ENCODE data around the gene WBP4.

WBP4 gene, protein sequence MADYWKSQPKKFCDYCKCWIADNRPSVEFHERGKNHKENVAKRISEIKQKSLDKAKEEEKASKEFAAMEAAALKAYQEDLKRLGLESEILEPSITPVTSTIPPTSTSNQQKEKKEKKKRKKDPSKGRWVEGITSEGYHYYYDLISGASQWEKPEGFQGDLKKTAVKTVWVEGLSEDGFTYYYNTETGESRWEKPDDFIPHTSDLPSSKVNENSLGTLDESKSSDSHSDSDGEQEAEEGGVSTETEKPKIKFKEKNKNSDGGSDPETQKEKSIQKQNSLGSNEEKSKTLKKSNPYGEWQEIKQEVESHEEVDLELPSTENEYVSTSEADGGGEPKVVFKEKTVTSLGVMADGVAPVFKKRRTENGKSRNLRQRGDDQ

DNA sequence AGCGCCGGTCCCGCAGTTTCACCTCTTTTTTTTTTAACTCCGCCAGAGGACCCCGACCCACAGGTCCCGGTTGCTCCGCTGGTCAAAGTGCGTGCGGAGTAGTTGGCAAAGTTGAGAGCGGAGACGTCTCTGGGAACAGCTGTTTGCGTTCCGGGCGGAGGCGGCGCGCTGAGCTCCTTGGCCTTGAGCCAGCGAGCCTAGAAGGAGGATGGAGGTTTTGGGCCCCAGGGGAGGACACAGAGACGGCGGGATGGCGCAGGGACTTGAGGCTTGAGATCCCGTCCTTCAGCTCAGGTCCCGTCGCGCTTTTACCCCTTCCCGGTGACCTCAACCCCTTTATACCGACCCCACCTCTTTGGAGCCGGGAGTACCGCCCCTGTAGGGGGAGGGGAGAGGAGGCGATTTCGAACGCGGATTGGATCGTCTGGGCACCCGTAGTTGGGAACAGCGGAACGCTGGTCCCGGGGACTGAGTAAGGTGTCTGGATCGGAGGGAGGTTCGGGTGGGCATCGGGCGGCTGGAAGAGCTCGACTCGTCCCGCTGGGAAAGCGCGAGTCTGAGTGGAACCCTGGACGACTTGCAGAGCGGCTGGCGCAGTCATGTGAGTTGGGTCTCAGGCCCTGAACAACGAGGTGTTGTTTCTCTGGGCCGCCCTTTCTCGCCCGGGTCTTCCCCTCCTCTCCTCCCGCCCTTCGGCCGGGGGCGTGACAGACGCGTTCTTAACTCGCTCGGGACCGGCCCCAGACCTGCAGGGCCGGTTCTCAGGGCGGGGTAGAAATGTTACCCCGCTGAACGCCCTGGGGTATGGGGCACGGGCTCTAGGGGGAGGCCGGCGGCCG lies at the start of gene WBP4:
Gene WBP4 (plus strand): TSS at position 435 of the 839 bp plus-strand sequence. CDS start 165 bp downstream, at position 600.
- peaks cover 6% of the 10 kb centered on the region for H3K36me3 Mint-ChIP-seq
- peaks cover 63% of the 10 kb centered on the region for H3K4me1 Mint-ChIP-seq
- H3K27me3 Mint-ChIP-seq = no peaks in the 10 kb centered on the region
- H3K9me3 Mint-ChIP-seq = no peaks in the 10 kb centered on the region
- H3K27ac Mint-ChIP-seq = peak within 1 kb of the TSS; percentile 99
- peak within 1 kb of the TSS; percentile 99 for H3K4me3 Mint-ChIP-seq

DNA sequence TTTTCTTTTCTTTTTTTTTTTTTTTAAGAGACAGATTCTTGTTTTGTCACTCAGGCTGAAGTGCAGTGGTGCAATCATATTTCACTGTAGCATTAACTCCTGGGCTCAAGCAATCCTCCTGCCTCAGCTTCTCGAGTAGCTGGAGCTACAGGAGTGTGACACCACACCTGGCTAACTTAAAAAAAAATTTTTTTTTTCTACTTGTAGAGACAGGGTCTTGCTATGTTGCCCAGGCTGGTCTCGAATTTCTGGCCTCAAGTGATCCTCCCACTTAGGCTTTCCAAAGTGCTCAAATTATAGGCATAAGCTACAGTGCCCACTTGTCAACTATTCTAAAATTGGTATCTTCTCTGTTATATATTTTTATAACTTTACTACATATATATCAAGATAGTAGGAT lies 48.8 kb upstream of the WBP4 start:
- Mint-ChIP-seq H3K27me3 (no peaks in the 10 kb centered on the region), H3K9me3 (no peaks in the 10 kb centered on the region), H3K36me3 (peaks cover 18% of the 10 kb centered on the region), H3K4me3 (no peak overlapping the region), H3K4me1 (peaks cover 78% of the 10 kb centered on the region), H3K27ac (no peak overlapping the region)

DNA sequence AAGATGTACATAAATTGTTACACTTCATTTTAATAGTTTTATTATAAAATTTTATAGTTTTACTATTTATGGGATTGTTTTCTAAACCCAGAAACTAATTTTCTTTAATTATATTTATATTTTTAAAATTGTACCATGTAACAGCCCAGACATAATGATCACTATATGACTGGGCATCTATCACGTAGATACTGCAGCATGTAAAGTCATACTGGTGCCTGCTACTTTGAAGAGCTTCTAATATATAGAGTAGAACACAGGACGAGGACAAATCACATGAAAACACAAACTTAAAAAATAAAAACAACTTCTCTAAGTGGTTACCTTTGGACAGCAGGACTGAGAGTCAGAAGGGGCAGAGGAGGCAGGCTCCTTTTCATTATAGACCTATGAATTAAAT lies 47.5 kb upstream of the WBP4 start:
- peak overlapping the region; percentile 77 for H3K27ac Mint-ChIP-seq
- no peaks in the 10 kb centered on the region for H3K9me3 Mint-ChIP-seq
- H3K36me3 Mint-ChIP-seq = peaks cover 16% of the 10 kb centered on the region
- H3K4me1 Mint-ChIP-seq = peaks cover 67% of the 10 kb centered on the region
- H3K4me3 Mint-ChIP-seq = peak overlapping the region; percentile 95
- H3K27me3 Mint-ChIP-seq = no peaks in the 10 kb centered on the region

DNA sequence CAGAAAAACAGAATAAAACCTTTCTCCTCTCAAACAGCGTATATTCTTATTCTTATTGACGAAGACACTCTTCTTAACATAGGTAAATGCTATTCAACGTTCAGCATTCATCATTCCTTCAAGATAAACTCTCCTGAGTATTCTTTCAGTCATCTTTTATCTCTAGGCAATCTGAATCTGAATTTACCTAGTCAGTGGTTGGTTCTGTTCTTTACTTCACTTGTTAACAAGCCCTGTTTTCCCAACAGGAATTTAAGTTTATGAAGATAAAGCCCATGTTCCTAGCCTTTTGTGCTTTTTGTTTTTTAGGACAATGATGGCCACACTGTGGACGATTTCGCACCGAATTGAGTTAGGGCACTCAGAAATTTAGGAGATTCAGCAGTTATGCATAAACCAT lies 45.4 kb upstream of the WBP4 start:
- Mint-ChIP-seq H3K27ac (peak overlapping the region; percentile 77), H3K4me3 (peak overlapping the region; percentile 95), H3K9me3 (no peaks in the 10 kb centered on the region), H3K4me1 (peaks cover 69% of the 10 kb centered on the region), H3K36me3 (peaks cover 13% of the 10 kb centered on the region), H3K27me3 (no peaks in the 10 kb centered on the region)

DNA sequence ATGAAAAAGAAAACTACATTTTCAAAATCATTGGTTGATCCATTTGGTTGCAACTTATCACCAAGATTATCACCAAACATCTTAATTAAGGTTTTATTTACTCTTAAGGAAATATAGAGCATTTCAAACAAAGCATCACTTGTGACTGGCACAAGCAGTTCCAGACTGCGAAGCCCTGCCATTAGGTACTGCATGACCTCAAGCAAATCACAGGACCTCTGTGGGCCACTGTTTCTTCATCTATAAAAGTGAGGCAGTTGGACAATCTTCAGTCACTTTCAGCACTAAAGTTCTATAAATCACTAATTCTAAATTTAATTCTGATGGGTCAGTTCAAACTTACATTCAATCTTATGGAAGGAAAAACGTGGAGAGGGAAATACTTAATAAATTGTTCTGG lies 44.1 kb upstream of the WBP4 start:
- Mint-ChIP-seq H3K36me3 (peaks cover 11% of the 10 kb centered on the region), H3K27me3 (no peaks in the 10 kb centered on the region), H3K4me3 (peak overlapping the region; percentile 98), H3K9me3 (no peaks in the 10 kb centered on the region), H3K4me1 (peaks cover 67% of the 10 kb centered on the region), H3K27ac (peak overlapping the region; percentile 99)

DNA sequence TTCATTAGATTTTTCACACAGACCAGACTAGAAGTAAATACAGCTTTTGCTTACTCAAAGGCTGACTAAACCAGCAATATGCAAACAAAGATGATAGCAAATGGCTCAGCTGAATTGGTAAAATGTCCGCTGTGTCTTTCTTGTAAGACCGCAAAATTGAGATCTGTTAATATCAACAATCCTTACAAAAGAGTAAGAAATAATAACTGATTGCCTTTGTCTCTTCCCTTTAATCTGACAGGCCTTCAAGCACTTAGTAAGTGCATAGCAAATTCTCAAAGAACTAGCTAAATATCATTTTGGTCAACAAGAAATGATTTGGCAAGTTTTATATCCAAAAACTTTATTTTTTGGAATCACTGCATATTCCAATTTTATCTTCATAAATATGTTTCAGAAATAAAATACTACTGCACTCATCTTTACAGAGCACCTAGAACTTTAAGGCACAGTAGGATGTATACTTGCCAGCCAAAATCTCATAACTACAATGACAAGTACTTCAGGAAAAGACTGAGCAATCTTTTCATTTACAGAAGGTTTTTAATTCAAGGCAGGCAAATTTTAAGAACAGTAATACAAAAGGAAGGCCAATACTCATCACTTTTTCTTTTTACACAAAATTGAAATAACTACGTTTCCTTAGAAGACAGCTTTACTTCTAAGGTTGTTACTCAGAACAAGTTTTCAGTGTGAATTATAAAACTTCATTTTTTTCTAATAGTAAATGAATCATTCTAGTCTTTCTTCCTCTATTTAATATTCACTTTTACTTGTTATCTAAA lies 43.3 kb upstream of the WBP4 start:
- Mint-ChIP-seq H3K4me3 (peak overlapping the region; percentile 98), H3K36me3 (peaks cover 8% of the 10 kb centered on the region), H3K4me1 (peaks cover 63% of the 10 kb centered on the region), H3K27me3 (no peaks in the 10 kb centered on the region), H3K27ac (peak overlapping the region; percentile 99), H3K9me3 (no peaks in the 10 kb centered on the region)

DNA sequence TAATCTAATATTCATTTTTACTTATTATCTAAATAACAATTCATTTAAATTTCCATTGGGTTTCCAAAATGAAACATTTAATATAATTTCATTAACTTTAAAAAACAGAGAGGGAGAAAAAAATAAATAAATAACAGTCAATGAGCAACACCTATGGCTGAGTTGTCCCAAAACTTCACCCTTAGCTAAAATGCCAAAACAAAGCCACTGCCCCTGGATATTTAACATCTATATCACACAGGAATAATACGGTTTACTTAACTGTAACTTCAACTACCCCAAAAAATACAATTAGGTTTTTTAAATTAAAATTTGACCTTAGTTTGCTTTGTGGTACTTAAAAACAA lies 42.7 kb upstream of the WBP4 start:
- Mint-ChIP-seq H3K4me1 (peaks cover 59% of the 10 kb centered on the region), H3K27ac (peak overlapping the region; percentile 96), H3K9me3 (no peaks in the 10 kb centered on the region), H3K36me3 (peaks cover 5% of the 10 kb centered on the region), H3K27me3 (no peaks in the 10 kb centered on the region), H3K4me3 (peak overlapping the region; percentile 98)

DNA sequence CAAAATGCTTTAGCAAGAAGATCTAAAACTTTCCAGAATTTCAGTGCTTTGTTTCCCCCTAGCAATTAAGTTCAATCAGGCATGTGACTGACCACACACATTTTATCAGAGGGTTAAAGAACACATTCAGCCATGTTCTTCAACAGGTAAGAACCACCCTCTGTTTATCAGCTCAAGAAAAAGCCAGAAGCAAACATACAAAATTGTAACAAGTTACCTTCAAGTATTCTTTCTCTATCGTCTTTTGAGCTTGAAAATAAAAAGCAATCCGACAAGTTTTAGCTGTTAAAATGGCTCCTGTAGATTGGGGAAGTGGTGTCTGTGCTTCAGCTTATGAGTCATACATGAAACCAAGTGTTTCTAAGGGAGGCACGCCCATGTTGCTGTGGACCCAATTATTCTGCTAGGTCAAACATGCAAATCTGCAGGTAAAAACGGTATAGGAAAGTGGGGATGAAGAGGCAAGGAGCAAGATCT lies 42.3 kb upstream of the WBP4 start, which contains the start of gene ELF1:
Gene ELF1 (minus strand): TSS at position 306 of the 477 bp plus-strand sequence. CDS start 37,262 bp downstream, outside the sequence.
- Mint-ChIP-seq H3K27ac (peak within 1 kb of the TSS; percentile 99), H3K4me1 (peaks cover 56% of the 10 kb centered on the region), H3K36me3 (peaks cover 5% of the 10 kb centered on the region), H3K4me3 (peak within 1 kb of the TSS; percentile 98), H3K27me3 (no peaks in the 10 kb centered on the region), H3K9me3 (no peaks in the 10 kb centered on the region)

DNA sequence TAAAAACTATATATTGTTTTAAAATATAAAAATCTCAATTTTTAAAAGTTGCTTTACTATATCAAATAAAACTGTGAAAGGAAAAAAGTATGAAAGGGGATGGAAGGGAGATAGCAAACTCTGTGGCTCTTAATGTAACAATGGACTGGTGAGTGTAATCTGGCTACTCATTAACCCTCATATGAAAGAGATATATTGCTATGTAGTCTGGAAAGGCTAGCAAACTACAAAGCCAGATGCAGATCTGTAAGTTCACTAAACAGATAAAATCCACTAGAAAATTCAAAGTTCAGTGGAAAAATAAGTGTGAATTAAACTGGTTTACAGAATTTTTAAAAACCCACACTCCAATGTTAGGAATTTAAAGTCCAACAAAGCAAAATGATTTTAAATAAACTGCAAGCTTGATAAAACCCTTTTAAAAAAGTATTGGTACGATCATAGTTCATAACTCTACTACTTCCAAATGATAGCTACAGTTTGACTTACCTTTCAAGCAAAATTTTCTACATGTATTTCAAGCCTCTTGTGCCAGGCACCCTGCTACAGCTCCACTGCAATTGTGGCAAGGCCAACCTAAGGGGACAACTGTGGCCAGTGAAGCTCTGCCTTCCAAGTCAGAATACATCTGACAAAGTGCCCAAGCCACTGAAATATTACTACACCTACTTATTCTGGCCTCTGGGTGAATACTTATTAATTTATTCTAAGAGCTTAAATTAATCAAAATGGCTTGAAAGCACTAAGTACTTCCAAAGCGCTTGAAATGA lies 41.5 kb upstream of the WBP4 start:
- no peak overlapping the region for H3K4me3 Mint-ChIP-seq
- H3K36me3 Mint-ChIP-seq = peaks cover 5% of the 10 kb centered on the region
- no peak overlapping the region for H3K27ac Mint-ChIP-seq
- H3K27me3 Mint-ChIP-seq = no peaks in the 10 kb centered on the region
- no peaks in the 10 kb centered on the region for H3K9me3 Mint-ChIP-seq
- peaks cover 56% of the 10 kb centered on the region for H3K4me1 Mint-ChIP-seq

DNA sequence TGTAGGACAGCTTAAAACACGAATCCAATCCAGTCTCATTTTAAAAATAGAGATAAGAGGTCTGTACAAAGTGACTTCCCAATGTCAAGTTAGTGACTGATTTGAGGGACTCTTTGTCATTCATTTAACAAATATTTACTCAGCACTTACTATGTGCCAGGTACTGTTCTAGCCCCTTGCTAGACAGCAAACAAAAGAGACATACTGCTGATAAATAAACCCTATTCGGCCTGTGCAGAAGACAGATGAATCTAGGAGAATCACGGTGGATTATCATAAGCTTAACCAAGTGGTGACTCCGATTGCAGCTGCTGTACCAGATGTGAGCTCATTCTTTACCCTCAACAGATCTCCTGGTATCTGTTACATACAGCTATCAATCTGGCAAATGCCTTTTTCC lies 35.8 kb upstream of the WBP4 start:
- Mint-ChIP-seq H3K27me3 (no peaks in the 10 kb centered on the region), H3K27ac (peak overlapping the region; percentile 53), H3K9me3 (no peaks in the 10 kb centered on the region), H3K36me3 (peaks cover 3% of the 10 kb centered on the region), H3K4me1 (peaks cover 46% of the 10 kb centered on the region), H3K4me3 (no peak overlapping the region)

DNA sequence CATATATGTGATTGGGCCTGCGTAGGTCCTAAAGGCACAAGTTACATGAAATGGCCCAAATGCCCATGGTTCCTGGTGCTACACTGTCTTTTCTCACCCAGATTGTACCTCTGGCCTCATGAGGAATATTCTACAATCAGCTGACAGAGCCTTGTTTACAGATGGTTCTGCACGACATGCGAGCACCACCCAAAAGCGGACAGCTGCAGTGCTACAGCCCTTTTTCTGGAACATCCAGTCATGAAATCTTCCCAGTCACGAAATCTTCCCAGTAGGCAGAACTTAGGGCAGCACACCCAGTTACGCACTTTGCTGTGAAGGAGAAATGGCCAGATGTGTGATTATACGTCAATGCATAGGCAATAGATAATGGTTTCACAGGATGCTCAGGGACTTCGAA lies 34.5 kb upstream of the WBP4 start:
- Mint-ChIP-seq H3K4me3 (no peak overlapping the region), H3K9me3 (no peaks in the 10 kb centered on the region), H3K36me3 (peaks cover 3% of the 10 kb centered on the region), H3K27me3 (no peaks in the 10 kb centered on the region), H3K27ac (no peak overlapping the region), H3K4me1 (peaks cover 41% of the 10 kb centered on the region)

DNA sequence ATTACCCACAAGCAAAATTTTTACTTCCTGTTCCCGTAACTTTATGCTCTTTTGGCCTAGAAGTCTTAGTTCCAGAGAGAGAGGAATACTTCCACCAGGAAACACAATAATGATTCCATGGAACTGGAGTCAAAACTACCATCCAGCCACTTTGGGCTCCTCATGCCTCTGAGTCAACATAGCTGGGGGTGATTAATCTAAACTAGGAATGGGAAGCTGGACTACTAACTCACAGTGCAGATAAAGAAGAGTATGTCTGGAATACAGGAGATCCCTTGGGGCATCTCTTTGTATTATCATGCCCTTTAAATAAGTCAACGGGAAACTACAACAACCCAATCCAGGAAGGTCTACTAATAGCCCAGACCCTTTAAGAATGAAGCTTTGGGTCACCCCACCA lies 33.3 kb upstream of the WBP4 start:
- Mint-ChIP-seq H3K9me3 (no peaks in the 10 kb centered on the region), H3K27me3 (no peaks in the 10 kb centered on the region), H3K36me3 (peaks cover 3% of the 10 kb centered on the region), H3K27ac (no peak overlapping the region), H3K4me3 (no peak overlapping the region), H3K4me1 (peaks cover 38% of the 10 kb centered on the region)

DNA sequence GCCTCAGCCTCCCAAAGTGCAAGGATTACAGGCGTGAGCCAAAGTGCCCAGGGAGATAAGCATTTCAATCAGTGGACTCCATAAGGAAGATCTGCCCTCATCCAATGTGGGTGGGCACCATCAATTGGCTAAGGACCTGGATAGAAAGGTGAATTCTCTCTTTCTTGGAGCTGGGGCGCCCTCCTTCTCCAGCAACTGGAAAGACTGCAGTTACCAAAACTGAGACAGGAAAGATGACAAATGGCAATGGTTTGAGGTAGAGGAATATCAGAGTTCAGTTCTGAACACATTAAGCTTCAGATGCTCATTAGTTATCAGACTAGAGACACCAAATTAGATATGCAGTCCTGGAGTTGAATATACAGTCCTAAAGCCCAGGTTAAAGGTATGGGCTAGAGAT lies 31.7 kb upstream of the WBP4 start:
- Mint-ChIP-seq H3K27ac (no peak overlapping the region), H3K36me3 (peaks cover 4% of the 10 kb centered on the region), H3K9me3 (no peaks in the 10 kb centered on the region), H3K4me1 (peaks cover 38% of the 10 kb centered on the region), H3K4me3 (no peak overlapping the region), H3K27me3 (no peaks in the 10 kb centered on the region)

DNA sequence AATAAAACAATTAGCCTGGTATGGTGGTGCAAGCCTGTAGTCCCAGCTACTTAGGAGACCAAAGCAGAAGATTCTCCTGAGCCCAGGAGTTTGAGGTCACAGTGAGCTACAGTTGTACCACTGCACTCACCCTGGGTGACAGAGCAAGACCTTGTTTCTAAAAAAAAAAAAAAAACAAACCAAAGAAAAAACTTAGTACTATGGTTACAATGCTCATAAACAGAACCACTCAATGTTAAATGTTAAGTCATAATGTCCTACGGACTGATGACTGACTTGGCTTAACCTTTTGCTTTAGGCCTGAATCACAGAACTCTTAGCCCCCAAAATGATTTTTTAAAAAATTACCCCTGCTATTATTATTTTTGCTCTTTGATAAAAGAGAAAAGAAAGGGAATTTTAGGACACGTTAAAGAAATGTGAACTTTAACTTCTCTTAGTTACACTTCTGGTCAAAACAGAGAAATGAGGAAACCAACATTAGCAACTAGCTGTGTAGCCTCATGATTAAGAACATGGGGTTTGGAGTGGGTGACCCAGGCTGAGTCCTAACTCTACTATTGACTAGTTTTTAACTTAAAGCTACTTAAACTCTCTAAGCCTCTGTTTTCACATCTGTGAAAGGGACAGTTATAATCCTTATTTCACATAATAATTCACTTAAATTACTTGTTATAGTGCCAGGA lies 28.5 kb upstream of the WBP4 start:
- Mint-ChIP-seq H3K27me3 (no peaks in the 10 kb centered on the region), H3K27ac (no peak overlapping the region), H3K9me3 (no peaks in the 10 kb centered on the region), H3K36me3 (peaks cover 7% of the 10 kb centered on the region), H3K4me1 (peaks cover 30% of the 10 kb centered on the region), H3K4me3 (no peak overlapping the region)
